Subcutaneous adipose tissue (tissue), 4 donors: ENCODE results near the gene NBEAL2. TPM values are rescaled to one million over a fixed set of nuclear protein-coding genes. Genes with fewer than 3 reads are reported as not detected.

Experiments
- CTCF ChIP-seq: fragments of 450-650 bp; IDR thresholded peaks from one replicate; pipeline ENCODE4 v1.5.1; 2016; ENCODE audit warnings: low read depth, mild to moderate bottlenecking, control low read depth, antibody characterized with exemption, moderate library complexity
- total RNA-seq, 4 donors: library from RNA; depleted of rRNA; stranded (reverse); fragments of >200 nt; gene quantifications; one replicate each; pipeline ENCODE4 v1.1.0, GENCODE V29; 2016

The NBEAL2 gene
- total RNA-seq, 4 donors from 2014 or later, result 13.4 to 62.2 (median 23.6) TPM

- no peak for TF ChIP-seq CTCF
These were observed 32.5 kb upstream of the NBEAL2 start for GRCh38 chr3:46946856-46947545.

GRCh38 chr3:46947546-46947901 is 31.9 kb upstream of the NBEAL2 start:
- TF ChIP-seq CTCF, result no peak

GRCh38 chr3:46947981-46948791 is 31.3 kb upstream of the NBEAL2 start:
- no peak for TF ChIP-seq CTCF

- no peak for TF ChIP-seq CTCF
These were observed 30.4 kb upstream of the NBEAL2 start for GRCh38 chr3:46948830-46949671.

- TF ChIP-seq CTCF, result no peak
These were observed 29.3 kb upstream of the NBEAL2 start for GRCh38 chr3:46950177-46950576.

- TF ChIP-seq CTCF, result no peak
These were observed 28.7 kb upstream of the NBEAL2 start for GRCh38 chr3:46950650-46951241.

- no peak for TF ChIP-seq CTCF
These were observed 26.7 kb upstream of the NBEAL2 start for GRCh38 chr3:46952813-46953212.
